Vagina (tissue), 2 donors: ENCODE data around the gene RBM5.

Experiments
- POLR2A ChIP-seq, 2 donors: fragments of 450-650 bp; IDR thresholded peaks; one replicate each; pipeline ENCODE4 v1.6.1; 2017; ENCODE audit warnings: antibody characterized with exemption in 2 of 2, mild to moderate bottlenecking in 2 of 2, moderate library complexity in 2 of 2
- TF ChIP-seq, protein P1 (sequence below), 3 experiments: fragments of 450-650 bp in 2 of 3; fragments of 200-600 bp in 1 of 3; sonication (generic) in 1 of 3; IDR thresholded peaks; one replicate each; pipeline ENCODE4 v1.5.1; 2017 to 2019; ENCODE audit warnings: antibody characterized with exemption in 3 of 3, mild to moderate bottlenecking in 2 of 3, moderate library complexity in 2 of 3

DNA sequence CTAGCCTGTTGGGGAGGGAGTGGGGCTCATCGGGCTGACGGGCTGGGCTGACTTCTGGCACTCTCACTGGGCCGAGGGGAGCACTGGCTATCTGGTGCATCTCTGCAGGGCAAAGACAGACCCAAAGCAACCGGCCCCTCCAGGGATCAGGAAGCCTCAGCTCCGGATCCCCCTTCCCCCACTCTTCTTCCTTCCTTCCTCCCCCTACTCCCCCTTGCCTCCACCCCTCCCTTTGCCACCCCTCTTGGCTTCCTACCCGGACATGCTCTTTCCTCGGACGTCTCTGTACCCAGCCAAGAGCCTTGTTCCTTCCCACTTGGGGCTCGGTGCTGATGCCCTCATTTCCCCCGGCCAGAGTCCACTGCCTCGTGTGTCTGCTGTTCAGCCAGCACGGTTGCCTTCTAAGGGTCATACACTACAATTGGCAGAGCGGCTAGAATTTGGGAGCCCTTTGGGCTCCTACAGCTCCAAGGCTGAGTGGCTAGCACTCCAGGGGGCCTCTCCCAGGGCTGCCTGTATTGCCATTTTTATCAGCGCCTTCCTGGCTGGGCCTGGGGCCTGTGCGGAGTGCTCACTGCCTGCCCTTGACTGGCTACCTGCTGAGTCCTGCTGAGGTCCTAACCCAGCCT, 77.3 kb downstream of the RBM5 start:
- TF ChIP-seq, protein P1, sequence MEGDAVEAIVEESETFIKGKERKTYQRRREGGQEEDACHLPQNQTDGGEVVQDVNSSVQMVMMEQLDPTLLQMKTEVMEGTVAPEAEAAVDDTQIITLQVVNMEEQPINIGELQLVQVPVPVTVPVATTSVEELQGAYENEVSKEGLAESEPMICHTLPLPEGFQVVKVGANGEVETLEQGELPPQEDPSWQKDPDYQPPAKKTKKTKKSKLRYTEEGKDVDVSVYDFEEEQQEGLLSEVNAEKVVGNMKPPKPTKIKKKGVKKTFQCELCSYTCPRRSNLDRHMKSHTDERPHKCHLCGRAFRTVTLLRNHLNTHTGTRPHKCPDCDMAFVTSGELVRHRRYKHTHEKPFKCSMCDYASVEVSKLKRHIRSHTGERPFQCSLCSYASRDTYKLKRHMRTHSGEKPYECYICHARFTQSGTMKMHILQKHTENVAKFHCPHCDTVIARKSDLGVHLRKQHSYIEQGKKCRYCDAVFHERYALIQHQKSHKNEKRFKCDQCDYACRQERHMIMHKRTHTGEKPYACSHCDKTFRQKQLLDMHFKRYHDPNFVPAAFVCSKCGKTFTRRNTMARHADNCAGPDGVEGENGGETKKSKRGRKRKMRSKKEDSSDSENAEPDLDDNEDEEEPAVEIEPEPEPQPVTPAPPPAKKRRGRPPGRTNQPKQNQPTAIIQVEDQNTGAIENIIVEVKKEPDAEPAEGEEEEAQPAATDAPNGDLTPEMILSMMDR (IDR thresholded peaks at IDR 0.05) = no peak
- no peak for TF ChIP-seq POLR2A (IDR thresholded peaks at IDR 0.05)
